ENCODE results near the gene ICAM1. TPM values are rescaled to one million over a fixed set of nuclear protein-coding genes. Genes with fewer than 3 reads are reported as not detected.
A peak's percentile ranks its signal among the peaks of the same experiment; 100 is the strongest.

The ICAM1 gene
- total and polyA plus RNA-seq, 2 of the 13 experiments (the other 11 are each of a cell fraction or from before 2014, with no cell fraction given) = 37.9 to 98.4 TPM

- 0 out of 2 replicates have a peak, but pooled peaks have one; percentile 26 for TF ChIP-seq ZNF792 (CRISPR knock-in tag; IDR thresholded peaks at IDR 0.05)
- TF ChIP-seq ZSCAN25 (CRISPR knock-in tag; IDR thresholded peaks at IDR 0.05) = peak; percentile 27; the same call in 1 of the 2 replicates
- peak; percentile 31; the same call in 1 of the 2 replicates for TF ChIP-seq CBX5 (CRISPR knock-in tag; IDR thresholded peaks at IDR 0.05; ENCODE audit: borderline replicate concordance)
- TF ChIP-seq FUBP1 (CRISPR knock-in tag; IDR thresholded peaks at IDR 0.05; ENCODE audit: borderline replicate concordance) = peak; percentile 83; the same call in 1 of the 2 replicates
- peak; percentile 50; the same call in 1 of the 2 replicates for TF ChIP-seq ZNF761 (CRISPR knock-in tag; conservative IDR thresholded peaks at IDR 0.05)
- TF ChIP-seq HCFC1 (IDR thresholded peaks at IDR 0.05; ENCODE audit: low read depth, low read length) = peak; percentile 61
- TF ChIP-seq ZNF788 (CRISPR knock-in tag; IDR thresholded peaks at IDR 0.05; ENCODE audit: borderline replicate concordance) = peak; percentile 69; the same call in 1 of the 2 replicates
- TF ChIP-seq GRHL1 (CRISPR knock-in tag; conservative IDR thresholded peaks at IDR 0.05) = no peak
- no peak for TF ChIP-seq NR3C1 (CRISPR knock-in tag; IDR thresholded peaks at IDR 0.05)
- 0 out of 2 replicates have a peak, but pooled peaks have one; percentile 59 for TF ChIP-seq ELF3 (CRISPR knock-in tag; IDR thresholded peaks at IDR 0.05)
- TF ChIP-seq ZNF629 (CRISPR knock-in tag; conservative IDR thresholded peaks at IDR 0.05) = no peak
- TF ChIP-seq GMEB1 (CRISPR knock-in tag; IDR thresholded peaks at IDR 0.05; ENCODE audit: borderline replicate concordance) = peak; percentile 61; the same call in 1 of the 2 replicates
- TF ChIP-seq ATF7 (IDR thresholded peaks at IDR 0.05) = no peak
- no peak for TF ChIP-seq ATF7 (CRISPR knock-in tag; IDR thresholded peaks at IDR 0.05)
- TF ChIP-seq HNF1B (CRISPR knock-in tag; IDR thresholded peaks at IDR 0.05) = no peak
- TF ChIP-seq TEF (CRISPR knock-in tag; IDR thresholded peaks at IDR 0.05) = no peak
- no peak for TF ChIP-seq ZNF567 (CRISPR knock-in tag; IDR thresholded peaks at IDR 0.05; ENCODE audit: borderline replicate concordance)
Observed at GRCh38 chr19:10315335-10316214, 44.7 kb downstream of the ICAM1 start, which contains the start of gene FDX2 (continued).

Data from HepG2 (cell line).